Thyroid gland (tissue), 4 donors: ENCODE results near the gene PSD4. TPM values are rescaled to one million over a fixed set of nuclear protein-coding genes. Genes with fewer than 3 reads are reported as not detected.

Experiments
- DNase-seq, 2 donors: peaks; one replicate each; pipeline ENCODE4 v3.0.0-alpha.2; 2019
- H3K27ac ChIP-seq, 3 donors: fragments of 200-600 bp; sonication (generic); 1 replicate in 2 of 3; 2 replicates in 1 of 3; pipeline ENCODE4 v1.5.1; 2016 to 2019; ENCODE audit warnings: mild to moderate bottlenecking in 1 of 3, moderate library complexity in 1 of 3
- H3K27me3 ChIP-seq: fragments of 200-600 bp; sonication (generic); one replicate; pipeline ENCODE4 v1.5.1; 2019
- H3K36me3 ChIP-seq, 2 donors: fragments of 200-600 bp; sonication (generic); one replicate each; pipeline ENCODE4 v1.5.1; 2016 to 2019
- H3K4me1 ChIP-seq, 2 donors: fragments of 200-600 bp; sonication (generic); one replicate each; pipeline ENCODE4 v1.5.1; 2017 to 2019
- H3K4me3 ChIP-seq, 3 donors: fragments of 200-600 bp; sonication (generic); replicated peaks in 1 of 3; 1 replicate in 2 of 3; 2 replicates in 1 of 3; pipeline ENCODE4 v1.5.1; 2016; ENCODE audit warnings: mild to moderate bottlenecking in 1 of 3
- H3K9me3 ChIP-seq: fragments of 200-600 bp; sonication (generic); one replicate; pipeline ENCODE4 v1.5.1; 2017
- POLR2A ChIP-seq, 2 donors: fragments of 450-650 bp; IDR thresholded peaks; one replicate each; pipeline ENCODE4 v1.6.1; 2017; ENCODE audit warnings: antibody characterized with exemption in 2 of 2, mild to moderate bottlenecking in 2 of 2, moderate library complexity in 1 of 2
- WGBS, 2 donors: methylation state at CpG; one replicate each; pipeline ENCODE4 v1.1.5; 2017; 5-methylcytosine and 5-hydroxymethylcytosine counted together
- intact Hi-C: fragments of 100-400 bp; cut with DNase I; formaldehyde crosslinking; loops from one replicate; pipeline ENCODE4 v1.15.1; 2023
- total RNA-seq, 4 donors: library from RNA; depleted of rRNA; stranded (reverse); fragments of >200 nt; gene quantifications; one replicate each; pipeline ENCODE4 v1.2.3, GENCODE V29; 2016
- TF ChIP-seq, protein P1 (sequence below), 6 experiments: fragments of 200-600 bp in 3 of 6; fragments of 450-650 bp in 3 of 6; sonication (generic) in 3 of 6; IDR thresholded peaks; one replicate each; pipeline ENCODE4 v1.5.1; 2016 to 2019; ENCODE audit warnings: antibody characterized with exemption in 6 of 6, mild to moderate bottlenecking in 2 of 6, inconsistent platforms in 1 of 6, moderate library complexity in 1 of 6

Gene PSD4
- total RNA-seq, 4 donors from 2014 or later: 63.7 to 136 (median 111) TPM

DNA sequence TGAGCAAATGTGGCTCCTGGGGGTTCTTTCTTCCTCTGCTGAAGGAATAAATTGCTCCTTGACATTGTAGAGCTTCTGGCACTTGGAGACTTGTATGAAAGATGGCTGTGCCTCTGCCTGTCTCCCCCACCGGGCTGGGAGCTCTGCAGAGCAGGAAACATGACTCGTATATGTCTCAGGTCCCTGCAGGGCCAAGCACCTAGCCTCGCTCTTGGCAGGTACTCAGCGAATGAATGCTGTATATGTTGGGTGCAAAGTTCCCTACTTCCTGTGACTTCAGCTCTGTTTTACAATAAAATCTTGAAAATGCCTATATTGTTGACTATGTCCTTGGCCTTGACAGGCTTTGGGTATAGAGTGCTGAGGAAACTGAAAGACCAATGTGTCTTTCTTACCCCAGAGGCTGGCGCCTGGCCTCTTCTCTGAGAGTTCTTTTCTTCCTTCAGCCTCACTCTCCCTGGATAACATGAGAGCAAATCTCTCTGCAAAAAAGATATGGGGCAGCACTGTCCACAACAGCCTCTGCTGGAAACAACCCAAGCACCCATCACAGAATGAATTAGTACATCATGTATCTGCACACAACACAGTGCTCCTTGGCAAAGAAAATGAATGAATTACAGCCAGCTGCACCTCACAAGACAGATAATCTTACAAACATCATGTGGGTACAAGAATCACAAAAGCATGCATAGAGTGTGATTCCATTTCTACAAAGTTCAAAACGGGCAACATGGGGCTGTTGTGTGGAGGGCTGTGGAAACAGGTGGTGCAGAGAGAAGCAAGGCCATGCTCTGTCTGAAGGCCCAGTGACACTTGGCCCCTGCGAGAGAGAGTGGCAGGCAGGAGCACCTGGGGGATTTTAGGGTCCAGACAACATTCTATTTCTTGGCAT is 39.8 kb upstream of the PSD4 start:
- DNase-seq: no peak
- no peak overlapping the region for H3K27ac ChIP-seq
- WGBS, 2 donors: 70 to 85% methylated on average over 7 of the region's 7 CpGs
- no peaks in the 10 kb centered on the region for H3K27me3 ChIP-seq
- no peaks in the 10 kb centered on the region for H3K9me3 ChIP-seq
- intact Hi-C loops: loop anchor here (10.0 kb wide), 1 partner anchor 241 kb away; no protein-coding TSS in a partner anchor
- no peak overlapping the region for H3K4me3 ChIP-seq
- no peak for TF ChIP-seq POLR2A (IDR thresholded peaks at IDR 0.05)
- TF ChIP-seq, protein P1, sequence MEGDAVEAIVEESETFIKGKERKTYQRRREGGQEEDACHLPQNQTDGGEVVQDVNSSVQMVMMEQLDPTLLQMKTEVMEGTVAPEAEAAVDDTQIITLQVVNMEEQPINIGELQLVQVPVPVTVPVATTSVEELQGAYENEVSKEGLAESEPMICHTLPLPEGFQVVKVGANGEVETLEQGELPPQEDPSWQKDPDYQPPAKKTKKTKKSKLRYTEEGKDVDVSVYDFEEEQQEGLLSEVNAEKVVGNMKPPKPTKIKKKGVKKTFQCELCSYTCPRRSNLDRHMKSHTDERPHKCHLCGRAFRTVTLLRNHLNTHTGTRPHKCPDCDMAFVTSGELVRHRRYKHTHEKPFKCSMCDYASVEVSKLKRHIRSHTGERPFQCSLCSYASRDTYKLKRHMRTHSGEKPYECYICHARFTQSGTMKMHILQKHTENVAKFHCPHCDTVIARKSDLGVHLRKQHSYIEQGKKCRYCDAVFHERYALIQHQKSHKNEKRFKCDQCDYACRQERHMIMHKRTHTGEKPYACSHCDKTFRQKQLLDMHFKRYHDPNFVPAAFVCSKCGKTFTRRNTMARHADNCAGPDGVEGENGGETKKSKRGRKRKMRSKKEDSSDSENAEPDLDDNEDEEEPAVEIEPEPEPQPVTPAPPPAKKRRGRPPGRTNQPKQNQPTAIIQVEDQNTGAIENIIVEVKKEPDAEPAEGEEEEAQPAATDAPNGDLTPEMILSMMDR (IDR thresholded peaks at IDR 0.05): no peak
- peaks cover 4 to 14% of the 10 kb centered on the region in 2 donors for H3K4me1 ChIP-seq
- H3K36me3 ChIP-seq: no peaks in the 10 kb centered on the region

- intact Hi-C loops: loop anchor here (10.0 kb wide), 1 partner anchor 240 kb away; no protein-coding TSS in a partner anchor
- Histone ChIP-seq H3K27me3 (no peaks in the 10 kb centered on the region), H3K4me1 (peaks cover 6 to 17% of the 10 kb centered on the region in 2 donors), H3K27ac (no peak overlapping the region), H3K4me3 (no peak overlapping the region), H3K36me3 (no peaks in the 10 kb centered on the region), H3K9me3 (no peaks in the 10 kb centered on the region)
- TF ChIP-seq, protein P1 (IDR thresholded peaks at IDR 0.05): no peak
- no peak for TF ChIP-seq POLR2A (IDR thresholded peaks at IDR 0.05)
- no peak for DNase-seq
These were observed 39.1 kb upstream of the PSD4 start for GRCh38 chr2:113134717-113135116.

GRCh38 chr2:113135317-113135716 is 38.5 kb upstream of the PSD4 start:
- DNase-seq: no peak
- WGBS, 2 donors: 79 to 86% methylated on average over 1 of the region's 1 CpG
- no peak overlapping the region for H3K4me3 ChIP-seq
- no peak overlapping the region for H3K27ac ChIP-seq
- intact Hi-C loops: loop anchor here (10.0 kb wide), 1 partner anchor 239 kb away; no protein-coding TSS in a partner anchor
- TF ChIP-seq, protein P1 (IDR thresholded peaks at IDR 0.05): no peak
- TF ChIP-seq POLR2A (IDR thresholded peaks at IDR 0.05): no peak
- H3K36me3 ChIP-seq: no peaks in the 10 kb centered on the region
- peaks cover 6 to 17% of the 10 kb centered on the region in 2 donors for H3K4me1 ChIP-seq
- no peaks in the 10 kb centered on the region for H3K9me3 ChIP-seq
- H3K27me3 ChIP-seq: no peaks in the 10 kb centered on the region

GRCh38 chr2:113136828-113137775 is 36.7 kb upstream of the PSD4 start:
- Histone ChIP-seq H3K27ac (no peak overlapping the region), H3K27me3 (no peaks in the 10 kb centered on the region), H3K36me3 (no peaks in the 10 kb centered on the region), H3K4me1 (peaks cover 6 to 17% of the 10 kb centered on the region in 2 donors), H3K4me3 (no peak overlapping the region), H3K9me3 (no peaks in the 10 kb centered on the region)
- TF ChIP-seq, protein P1 (IDR thresholded peaks at IDR 0.05): peak in 5 of 6 experiments; percentile 53 to 77 (median 63)
- no peak for TF ChIP-seq POLR2A (IDR thresholded peaks at IDR 0.05)
- WGBS, 2 donors: 49 to 50% methylated on average over 8 of the region's 8 CpGs
- intact Hi-C loops: loop anchor here (10.0 kb wide), 1 partner anchor 238 kb away; no protein-coding TSS in a partner anchor
- DNase-seq: peak; percentile 51 to 57
